IMR-90 (cell line): Measurements from ENCODE around the gene RIOK2. TPM values are rescaled to one million over a fixed set of nuclear protein-coding genes. Genes with fewer than 3 reads are reported as not detected.

ENCODE experiments used
- ATAC-seq: fragments of 200-7000 bp; cut with Tn5 transposase; 2 replicates; pipeline ENCODE4 v1.9.1; 2020; ENCODE audit warnings: low read depth, mild to moderate bottlenecking, moderate library complexity
- BruUV-seq: library from RNA; stranded (reverse); fragments of 400-500 nt; replicated peaks from 2 replicates; lab custom pipeline; 2021; lab: Mats Ljungman, UMichigan
- CTCF ChIA-PET: fragments of 300-600 bp; formaldehyde crosslinking; extraction: SDS; loops from one replicate; lab custom pipeline; 2021; ENCODE audit warnings: antibody characterized with exemption; lab: Yijun Ruan, JAX
- POLR2A ChIA-PET: fragments of 300-600 bp; sonication (Branson Sonifier 250); formaldehyde crosslinking; loops from one replicate; lab custom pipeline; 2022; ENCODE audit warnings: antibody characterized with exemption; ENCODE audit not compliant: unreplicated experiment; lab: Charles Lee
- DNase-seq: peaks from one replicate; pipeline ENCODE4 v3.0.0; 2013
- H2AFZ ChIP-seq: replicated peaks from 2 replicates; pipeline ENCODE3; 2013; ENCODE audit warnings: low read length, mild to moderate bottlenecking; ENCODE audit not compliant: poor library complexity
- H2AK5ac ChIP-seq: 2 replicates; pipeline ENCODE4 v1.6.1; 2013; ENCODE audit warnings: low read depth, low read length, inconsistent platforms
- H2AK9ac ChIP-seq: replicated peaks from 2 replicates; pipeline ENCODE3; 2013; ENCODE audit warnings: mild to moderate bottlenecking, low read depth, low read length, moderate library complexity; ENCODE audit not compliant: poor library complexity
- H2BK120ac ChIP-seq: 2 replicates; pipeline ENCODE4 v1.6.1; 2013; ENCODE audit warnings: low read depth, low read length, inconsistent platforms
- H2BK15ac ChIP-seq: 3 replicates; pipeline ENCODE4 v1.6.1; 2013; ENCODE audit warnings: low read depth, low read length, inconsistent platforms
- H2BK20ac ChIP-seq: 2 replicates; pipeline ENCODE4 v1.6.1; 2013; ENCODE audit warnings: low read depth, mild to moderate bottlenecking, inconsistent platforms, low read length, moderate library complexity
- H2BK5ac ChIP-seq: 2 replicates; pipeline ENCODE4 v1.6.1; 2013; ENCODE audit warnings: mild to moderate bottlenecking, low read depth, low read length, inconsistent platforms; ENCODE audit not compliant: poor library complexity, severe bottlenecking
- H3K14ac ChIP-seq: replicated peaks from 2 replicates; pipeline ENCODE4 v1.6.1; 2013; ENCODE audit warnings: low read depth, low read length, inconsistent platforms
- H3K18ac ChIP-seq: 2 replicates; pipeline ENCODE4 v1.6.1; 2013; ENCODE audit warnings: low read depth, low read length, control low read depth
- H3K23ac ChIP-seq: 2 replicates; pipeline ENCODE4 v1.6.1; 2013; ENCODE audit warnings: low read depth, low read length, inconsistent platforms
- H3K27ac ChIP-seq: 2 replicates; pipeline ENCODE4 v1.5.1; 2013; ENCODE audit warnings: mild to moderate bottlenecking, control low read depth, low read length; ENCODE audit not compliant: insufficient read depth
- H3K27me3 ChIP-seq: 2 replicates; pipeline ENCODE4 v1.6.1; 2013; ENCODE audit warnings: low read length; ENCODE audit not compliant: control insufficient read depth, insufficient read depth
- H3K36me3 ChIP-seq: 2 replicates; pipeline ENCODE4 v1.6.1; 2013; ENCODE audit warnings: low read length, mixed read lengths; ENCODE audit not compliant: control insufficient read depth, insufficient read depth
- H3K4ac ChIP-seq: 2 replicates; pipeline ENCODE4 v1.6.1; 2013; ENCODE audit warnings: low read depth, low read length, inconsistent platforms
- H3K4me1 ChIP-seq: 2 replicates; pipeline ENCODE4 v1.6.1; 2013; ENCODE audit warnings: low read length, mixed read lengths; ENCODE audit not compliant: control insufficient read depth, insufficient read depth
- H3K4me2 ChIP-seq: 2 replicates; pipeline ENCODE4 v1.6.1; 2013; ENCODE audit warnings: low read depth, mild to moderate bottlenecking, control low read depth, low read length, moderate library complexity
- H3K4me3 ChIP-seq: 2 replicates; pipeline ENCODE4 v1.5.1; 2013; ENCODE audit warnings: low read depth, mild to moderate bottlenecking, control low read depth, low read length, moderate library complexity; ENCODE audit not compliant: insufficient read depth
- H3K56ac ChIP-seq: 2 replicates; pipeline ENCODE4 v1.6.1; 2013; ENCODE audit warnings: low read length, inconsistent platforms; ENCODE audit not compliant: insufficient read depth; ENCODE audit errors: extremely low read depth
- H3K79me1 ChIP-seq, 2 experiments: 2 replicates each; pipeline ENCODE4 v1.6.1; 2013; ENCODE audit warnings: low read length in 2 of 2, inconsistent platforms in 1 of 2, low read depth in 1 of 2
- H3K9ac ChIP-seq: 2 replicates; pipeline ENCODE4 v1.6.1; 2013; ENCODE audit warnings: low read depth, low read length, control low read depth
- H3K9me1 ChIP-seq: 2 replicates; pipeline ENCODE4 v1.6.1; 2013; ENCODE audit warnings: low read length, inconsistent platforms; ENCODE audit not compliant: insufficient read depth
- H3K9me3 ChIP-seq: 2 replicates; pipeline ENCODE4 v1.6.1; 2013; ENCODE audit warnings: low read length; ENCODE audit not compliant: control insufficient read depth, insufficient read depth
- H4K20me1 ChIP-seq: 2 replicates; pipeline ENCODE4 v1.6.1; 2013; ENCODE audit warnings: low read length, inconsistent platforms; ENCODE audit not compliant: insufficient read depth
- H4K5ac ChIP-seq: 2 replicates; pipeline ENCODE4 v1.6.1; 2013; ENCODE audit warnings: mild to moderate bottlenecking, low read depth, low read length, control low read depth
- H4K8ac ChIP-seq, 2 experiments: 2 replicates each; pipeline ENCODE4 v1.6.1; 2013; ENCODE audit warnings: low read depth in 2 of 2, low read length in 2 of 2, control low read depth in 1 of 2, inconsistent platforms in 1 of 2
- H4K91ac ChIP-seq: 2 replicates; pipeline ENCODE4 v1.6.1; 2013; ENCODE audit warnings: low read depth, low read length, inconsistent platforms; ENCODE audit not compliant: insufficient read depth
- BHLHE40 ChIP-seq: fragments of 150-350 bp; IDR thresholded peaks from 2 replicates; pipeline ENCODE4 v1.6.1; 2016; ENCODE audit warnings: mild to moderate bottlenecking, low read depth, low read length
- CHD1 ChIP-seq: IDR thresholded peaks from 2 replicates; pipeline ENCODE4 v1.6.1; 2012; ENCODE audit warnings: low read depth, low read length, improper control_type of control experiment
- ELK1 ChIP-seq: fragments of 150-350 bp; IDR thresholded peaks from 2 replicates; pipeline ENCODE4 v1.6.1; 2016; ENCODE audit warnings: low read depth, mild to moderate bottlenecking, low read length, moderate library complexity, borderline replicate concordance
- FOS ChIP-seq: fragments of 150-350 bp; IDR thresholded peaks from 2 replicates; pipeline ENCODE4 v1.6.1; 2016; ENCODE audit warnings: low read depth, low read length
- MXI1 ChIP-seq: IDR thresholded peaks from 2 replicates; pipeline ENCODE4 v1.6.1; 2012; ENCODE audit warnings: low read depth, mild to moderate bottlenecking, low read length, moderate library complexity, borderline replicate concordance
- NFE2L2 ChIP-seq: fragments of 150-350 bp; IDR thresholded peaks from 2 replicates; pipeline ENCODE4 v1.6.1; 2016; ENCODE audit warnings: low read depth, mild to moderate bottlenecking, low read length
- POLR2A ChIP-seq: IDR thresholded peaks from 2 replicates; pipeline ENCODE4 v1.6.1; 2012; ENCODE audit warnings: mild to moderate bottlenecking, low read depth, low read length
- RAD21 ChIP-seq: IDR thresholded peaks from 2 replicates; pipeline ENCODE4 v1.6.1; 2012; ENCODE audit warnings: low read length, improper control_type of control experiment
- RCOR1 ChIP-seq: IDR thresholded peaks from 2 replicates; pipeline ENCODE4 v1.6.1; 2012; ENCODE audit warnings: mild to moderate bottlenecking, low read length, improper control_type of control experiment; ENCODE audit not compliant: insufficient replicate concordance
- RFX5 ChIP-seq: IDR thresholded peaks from 2 replicates; pipeline ENCODE4 v1.8.0; 2012; ENCODE audit warnings: low read depth, mild to moderate bottlenecking, low read length, moderate library complexity
- SMC3 ChIP-seq: fragments of 150-350 bp; IDR thresholded peaks from 2 replicates; pipeline ENCODE4 v1.6.1; 2016; ENCODE audit warnings: low read depth, mild to moderate bottlenecking, antibody characterized with exemption, low read length, moderate library complexity
- WGBS, 2 experiments: methylation state at CpG; one replicate each; pipeline versions ENCODE4 v1.1.5 to v1.1.7; 2013; ENCODE audit warnings: missing lambda C conversion rate in 2 of 2; ENCODE audit not compliant: insufficient read length in 1 of 2; ENCODE audit errors: extremely low coverage in 2 of 2; 5-methylcytosine and 5-hydroxymethylcytosine counted together
- dilution Hi-C: fragments of 300-500 bp; cut with HindIII; formaldehyde crosslinking; loops from one replicate; pipeline ENCODE4 v1.14.3; 2018; ENCODE audit warnings: low sequenced_read_pairs; ENCODE audit not compliant: unreplicated experiment
- in situ Hi-C: fragments of 300-500 bp; cut with MboI; formaldehyde crosslinking; loops from 3 replicates; pipeline ENCODE4 v1.14.3; 2019; ENCODE audit warnings: low sequenced_read_pairs, inconsistent platforms, mixed read lengths
- intact Hi-C: fragments of 100-400 bp; cut with micrococcal nuclease; formaldehyde crosslinking; loops from 2 replicates; pipeline ENCODE4 v1.10.0; 2022
- polyA plus RNA-seq, 3 experiments: library from polyadenylated mRNA; depleted of rRNA; stranded (reverse); fragments of >200 nt; gene quantifications; 2 replicates each; pipeline ENCODE4 v1.2.3, GENCODE V29; 2012; ENCODE audit warnings: low replicate concordance in 1 of 3
- total RNA-seq: library from RNA; depleted of rRNA; stranded (reverse); fragments of >200 nt; gene quantifications from 2 replicates; pipeline ENCODE4 v1.2.3, GENCODE V29; 2012
- TF ChIP-seq, protein P1 (sequence below): fragments of 150-350 bp; IDR thresholded peaks from 2 replicates; pipeline ENCODE4 v1.6.1; 2017; ENCODE audit warnings: mild to moderate bottlenecking, antibody characterized with exemption, low read length, low read depth
- TF ChIP-seq, protein P2 (sequence below): conservative IDR thresholded peaks from 2 replicates; pipeline ENCODE4 v1.5.1; 2012; ENCODE audit warnings: mild to moderate bottlenecking, low read depth, low read length, improper control_type of control experiment

Gene RIOK2
- total and polyA plus RNA-seq, 2 of the 4 experiments (the other 2 are of a cell fraction) = 10.7 to 17.7 TPM

DNA sequence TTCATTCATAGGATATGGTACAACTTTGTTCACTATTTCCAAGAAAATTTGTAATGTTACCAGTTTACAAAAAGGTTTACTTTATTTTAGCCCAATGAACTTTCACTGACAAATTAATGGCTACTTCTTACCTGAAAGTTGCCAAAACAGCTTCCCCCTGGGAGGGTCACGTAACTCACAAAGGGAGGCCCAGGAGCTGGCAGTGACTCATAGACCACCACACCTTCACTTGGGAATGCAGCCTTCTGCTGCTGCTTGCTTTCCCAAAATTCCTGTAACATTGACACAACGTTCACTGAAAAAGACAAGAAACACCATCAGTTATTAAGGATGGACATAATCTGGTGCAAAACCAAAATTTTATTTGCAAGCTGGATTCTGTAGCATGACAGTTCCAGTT is 58.7 kb downstream of the RIOK2 start:
- POLR2A ChIA-PET = no interaction called here
- no peaks in the 10 kb centered on the region for H3K36me3 ChIP-seq
- no peak overlapping the region for H3K56ac ChIP-seq
- no peak overlapping the region for H2BK120ac ChIP-seq
- H3K9ac ChIP-seq = no peak overlapping the region
- H4K5ac ChIP-seq = no peak overlapping the region
- no peak for ATAC-seq
- no peak overlapping the region for H3K14ac ChIP-seq
- no peak overlapping the region for H3K18ac ChIP-seq
- no peak overlapping the region for H3K4me2 ChIP-seq
- peaks cover 41% of the 10 kb centered on the region for H3K27me3 ChIP-seq
- dilution Hi-C loops (no loop called here), in situ Hi-C loops (no loop called here), intact Hi-C loops (no loop called here)
- TF ChIP-seq RAD21 (no peak), FOS (no peak), BHLHE40 (no peak), CHD1 (no peak), MXI1 (no peak), RCOR1 (no peak), POLR2A (no peak), SMC3 (no peak), RFX5 (no peak), ELK1 (no peak), NFE2L2 (no peak)
- TF ChIP-seq, protein P1, sequence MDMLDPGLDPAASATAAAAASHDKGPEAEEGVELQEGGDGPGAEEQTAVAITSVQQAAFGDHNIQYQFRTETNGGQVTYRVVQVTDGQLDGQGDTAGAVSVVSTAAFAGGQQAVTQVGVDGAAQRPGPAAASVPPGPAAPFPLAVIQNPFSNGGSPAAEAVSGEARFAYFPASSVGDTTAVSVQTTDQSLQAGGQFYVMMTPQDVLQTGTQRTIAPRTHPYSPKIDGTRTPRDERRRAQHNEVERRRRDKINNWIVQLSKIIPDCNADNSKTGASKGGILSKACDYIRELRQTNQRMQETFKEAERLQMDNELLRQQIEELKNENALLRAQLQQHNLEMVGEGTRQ = no peak
- TF ChIP-seq, protein P2, sequence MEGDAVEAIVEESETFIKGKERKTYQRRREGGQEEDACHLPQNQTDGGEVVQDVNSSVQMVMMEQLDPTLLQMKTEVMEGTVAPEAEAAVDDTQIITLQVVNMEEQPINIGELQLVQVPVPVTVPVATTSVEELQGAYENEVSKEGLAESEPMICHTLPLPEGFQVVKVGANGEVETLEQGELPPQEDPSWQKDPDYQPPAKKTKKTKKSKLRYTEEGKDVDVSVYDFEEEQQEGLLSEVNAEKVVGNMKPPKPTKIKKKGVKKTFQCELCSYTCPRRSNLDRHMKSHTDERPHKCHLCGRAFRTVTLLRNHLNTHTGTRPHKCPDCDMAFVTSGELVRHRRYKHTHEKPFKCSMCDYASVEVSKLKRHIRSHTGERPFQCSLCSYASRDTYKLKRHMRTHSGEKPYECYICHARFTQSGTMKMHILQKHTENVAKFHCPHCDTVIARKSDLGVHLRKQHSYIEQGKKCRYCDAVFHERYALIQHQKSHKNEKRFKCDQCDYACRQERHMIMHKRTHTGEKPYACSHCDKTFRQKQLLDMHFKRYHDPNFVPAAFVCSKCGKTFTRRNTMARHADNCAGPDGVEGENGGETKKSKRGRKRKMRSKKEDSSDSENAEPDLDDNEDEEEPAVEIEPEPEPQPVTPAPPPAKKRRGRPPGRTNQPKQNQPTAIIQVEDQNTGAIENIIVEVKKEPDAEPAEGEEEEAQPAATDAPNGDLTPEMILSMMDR = no peak
- H3K4me3 ChIP-seq = no peak overlapping the region
- BruUV-seq = no TSS peak
- no peak overlapping the region for H4K8ac ChIP-seq
- no peak overlapping the region for H3K23ac ChIP-seq
- no peak overlapping the region for H3K27ac ChIP-seq
- no peaks in the 10 kb centered on the region for H3K79me1 ChIP-seq
- H3K4ac ChIP-seq = no peak overlapping the region
- no peak overlapping the region for H2BK5ac ChIP-seq
- no CpG with 5 or more reads among the region's 2 CpGs for WGBS, 2 experiments
- no peak for DNase-seq
- H2AFZ ChIP-seq = no peak overlapping the region
- H2AK5ac ChIP-seq = no peak overlapping the region
- no peaks in the 10 kb centered on the region for H3K4me1 ChIP-seq
- H2BK15ac ChIP-seq = no peak overlapping the region
- H2AK9ac ChIP-seq = no peak overlapping the region
- no peak overlapping the region for H2BK20ac ChIP-seq
- no peaks in the 10 kb centered on the region for H4K20me1 ChIP-seq
- CTCF ChIA-PET = interaction anchor here (1.0 kb wide), 1 partner anchor 18 kb away, joined by 3 read pairs; the partner anchor contains the start of gene LIX1
- H3K9me1 ChIP-seq = no peaks in the 10 kb centered on the region; the same call in 1 of the 2 replicates
- H3K9me3 ChIP-seq = no peaks in the 10 kb centered on the region
- no peak overlapping the region for H4K91ac ChIP-seq
